Subcutaneous abdominal adipose tissue (tissue), 5 donors: ENCODE results near the gene LIMS4.
"Not testable (repeated sequence)": the region's sequence is repeated elsewhere in the genome, so short reads cannot be mapped to it uniquely, and the experiment has no call there.

ENCODE experiments used
- H3K27ac ChIP-seq: one replicate; pipeline ENCODE4 v1.7.0; 2013; ENCODE audit warnings: low read depth, mild to moderate bottlenecking, inconsistent platforms, low read length, moderate library complexity
- H3K27me3 ChIP-seq, 5 donors: one replicate each; pipeline ENCODE4 v1.7.0; 2013; ENCODE audit warnings: low read length in 5 of 5, inconsistent platforms in 1 of 5; ENCODE audit not compliant: control insufficient read depth in 5 of 5, insufficient read depth in 4 of 5
- H3K36me3 ChIP-seq, 5 donors: one replicate each; pipeline ENCODE4 v1.7.0; 2013; ENCODE audit warnings: low read length in 5 of 5; ENCODE audit not compliant: control insufficient read depth in 5 of 5, insufficient read depth in 5 of 5
- H3K4me1 ChIP-seq, 5 donors: one replicate each; pipeline ENCODE4 v1.7.0; 2013; ENCODE audit warnings: low read length in 5 of 5, mild to moderate bottlenecking in 3 of 5, moderate library complexity in 1 of 5; ENCODE audit not compliant: control insufficient read depth in 5 of 5, insufficient read depth in 5 of 5
- H3K4me3 ChIP-seq, 5 donors: one replicate each; pipeline ENCODE4 v1.7.0; 2013; ENCODE audit warnings: low read length in 5 of 5, low read depth in 1 of 5
- H3K9ac ChIP-seq, 5 donors: one replicate each; pipeline ENCODE4 v1.7.0; 2013; ENCODE audit warnings: low read length in 5 of 5, mild to moderate bottlenecking in 4 of 5, moderate library complexity in 3 of 5
- H3K9me3 ChIP-seq, 5 donors: one replicate each; pipeline ENCODE4 v1.7.0; 2013; ENCODE audit warnings: low read length in 5 of 5; ENCODE audit not compliant: control insufficient read depth in 5 of 5
- donor health status: healthy.
- donor health status: healthy.
- donor health status: healthy.
- donor health status: healthy.
- donor health status: healthy.

Gene LIMS4

DNA sequence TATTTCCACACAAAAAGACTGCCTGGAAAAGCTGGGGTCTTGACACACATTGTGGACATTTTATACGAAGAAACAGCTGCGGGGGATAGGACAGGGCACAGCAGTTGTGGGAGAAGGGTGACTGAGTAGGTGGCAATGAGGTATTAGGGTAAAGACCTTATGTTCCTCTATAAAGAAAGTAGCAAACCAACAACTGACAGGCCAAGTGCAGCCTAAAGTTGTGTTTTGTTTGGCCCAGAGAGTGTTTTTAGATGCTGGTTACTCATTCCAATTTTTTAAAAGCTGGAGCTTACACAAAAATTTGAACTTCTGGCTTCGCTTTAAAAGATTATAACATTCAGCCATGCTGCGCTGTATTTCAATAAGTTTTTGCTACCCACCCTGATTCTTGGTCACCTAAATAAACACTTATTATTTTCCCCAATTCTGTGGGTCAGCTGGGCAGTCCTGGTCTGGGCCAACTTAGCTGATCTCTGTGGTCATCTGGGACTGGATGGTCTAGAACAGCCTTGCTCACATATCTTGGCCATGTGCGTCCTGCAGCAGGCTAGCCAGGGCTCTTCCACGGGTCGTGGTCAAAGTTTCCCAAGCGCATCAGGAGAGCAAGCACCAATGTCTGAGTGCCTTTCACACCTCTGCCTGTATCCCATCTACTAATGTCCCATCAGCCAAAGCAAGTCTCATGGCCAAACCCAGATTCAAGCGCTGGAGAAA is 51.8 kb downstream of the LIMS4 start:
- H3K4me3 ChIP-seq, H3K9ac ChIP-seq, H3K36me3 ChIP-seq, H3K27ac ChIP-seq, H3K9me3 ChIP-seq, H3K4me1 ChIP-seq, H3K27me3 ChIP-seq: not testable (repeated sequence)

DNA sequence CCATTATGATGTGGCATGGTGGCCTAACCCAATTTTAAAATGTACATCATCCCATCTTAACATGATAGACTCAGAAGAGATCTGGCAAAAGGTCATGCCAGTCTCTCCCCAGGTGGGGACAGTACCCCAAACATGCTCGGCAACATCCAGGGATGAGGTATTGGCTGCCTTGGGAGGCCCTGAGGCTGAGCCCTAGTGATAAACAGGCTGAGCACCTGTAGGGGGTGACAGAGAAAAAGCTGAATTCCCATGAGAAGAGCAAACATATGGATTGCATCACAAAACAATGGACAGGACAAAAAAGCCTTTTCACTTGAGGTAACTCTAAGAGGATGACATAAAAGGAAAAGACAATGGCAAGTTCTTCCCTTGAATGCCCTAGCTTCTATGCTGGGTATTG is 65.5 kb downstream of the LIMS4 start:
- H3K4me1 ChIP-seq, H3K9me3 ChIP-seq, H3K4me3 ChIP-seq, H3K36me3 ChIP-seq, H3K27me3 ChIP-seq, H3K9ac ChIP-seq, H3K27ac ChIP-seq: not testable (repeated sequence)

DNA sequence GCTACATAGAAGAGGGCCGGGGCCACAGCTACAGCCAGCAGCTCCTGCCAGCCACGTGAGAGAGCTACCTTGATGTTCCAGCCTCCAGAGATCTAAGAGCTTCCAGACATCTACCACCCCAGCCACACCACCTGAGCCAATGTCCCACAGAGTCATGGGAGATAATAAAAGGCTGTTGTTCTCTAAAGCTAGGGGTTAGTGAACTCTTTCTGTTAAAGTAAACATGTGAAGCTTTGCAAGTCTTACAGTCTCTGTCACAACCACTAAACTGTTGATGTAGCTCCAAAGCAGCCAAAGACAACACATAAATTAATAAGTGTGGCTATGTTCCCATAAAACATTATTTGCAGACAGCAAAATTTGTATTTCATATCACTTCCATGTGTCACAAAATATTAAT is 67.6 kb downstream of the LIMS4 start:
- H3K4me3 ChIP-seq, H3K36me3 ChIP-seq, H3K9me3 ChIP-seq, H3K27ac ChIP-seq, H3K4me1 ChIP-seq, H3K27me3 ChIP-seq, H3K9ac ChIP-seq: not testable (repeated sequence)

DNA sequence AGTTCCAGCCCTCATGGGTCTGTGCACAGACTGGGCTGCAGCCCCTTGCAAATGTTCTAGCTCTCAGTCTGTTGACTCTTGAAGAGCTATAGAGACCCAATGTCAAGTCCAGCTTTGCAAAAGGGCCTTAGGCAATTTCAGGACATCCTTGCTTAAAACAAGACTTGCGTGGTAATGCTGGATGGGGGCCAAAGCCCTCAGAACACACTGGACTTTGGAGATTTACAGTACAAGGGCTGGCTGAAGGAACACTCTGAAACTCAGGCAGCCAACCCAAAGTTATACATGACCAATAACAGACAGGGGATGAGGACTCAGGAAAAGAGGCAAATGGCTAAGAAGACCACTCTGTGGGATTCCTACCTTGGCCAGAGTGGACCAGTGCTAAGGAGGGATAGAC is 68.4 kb downstream of the LIMS4 start:
- not testable (repeated sequence) for H3K36me3 ChIP-seq, H3K4me3 ChIP-seq, H3K27ac ChIP-seq, H3K9me3 ChIP-seq, H3K4me1 ChIP-seq, H3K9ac ChIP-seq, H3K27me3 ChIP-seq

DNA sequence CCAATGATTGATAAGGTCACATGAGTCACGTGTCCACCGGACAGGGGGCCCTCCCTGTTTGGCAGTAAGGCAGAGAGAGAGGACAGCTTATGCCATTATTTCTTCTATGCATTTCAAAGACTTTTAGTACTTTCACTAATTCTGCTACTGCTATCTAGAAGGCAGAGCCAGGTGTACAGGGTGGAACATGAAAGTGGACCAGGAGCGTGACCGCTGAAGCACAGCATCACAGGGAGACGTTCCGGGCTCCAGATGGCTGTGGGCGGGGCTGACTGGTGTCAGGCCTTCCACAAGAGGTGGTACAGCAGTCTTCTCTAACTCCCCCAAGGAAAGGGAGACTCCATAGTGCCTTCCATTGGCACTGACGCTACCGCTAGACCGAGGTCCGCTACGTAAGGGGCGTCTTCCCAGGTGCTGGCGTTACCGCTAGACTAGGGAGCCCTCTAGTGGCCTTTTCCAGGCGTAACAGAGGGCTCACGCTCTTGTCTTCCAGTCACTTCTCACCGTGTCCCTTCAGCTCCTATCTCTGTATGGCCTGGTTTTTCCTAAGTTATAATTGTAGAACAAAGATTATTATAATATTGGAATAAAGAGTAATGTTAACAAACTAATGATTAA is 71.5 kb downstream of the LIMS4 start:
- not testable (repeated sequence) for H3K9ac ChIP-seq, H3K4me3 ChIP-seq, H3K27ac ChIP-seq, H3K36me3 ChIP-seq, H3K27me3 ChIP-seq, H3K9me3 ChIP-seq, H3K4me1 ChIP-seq

DNA sequence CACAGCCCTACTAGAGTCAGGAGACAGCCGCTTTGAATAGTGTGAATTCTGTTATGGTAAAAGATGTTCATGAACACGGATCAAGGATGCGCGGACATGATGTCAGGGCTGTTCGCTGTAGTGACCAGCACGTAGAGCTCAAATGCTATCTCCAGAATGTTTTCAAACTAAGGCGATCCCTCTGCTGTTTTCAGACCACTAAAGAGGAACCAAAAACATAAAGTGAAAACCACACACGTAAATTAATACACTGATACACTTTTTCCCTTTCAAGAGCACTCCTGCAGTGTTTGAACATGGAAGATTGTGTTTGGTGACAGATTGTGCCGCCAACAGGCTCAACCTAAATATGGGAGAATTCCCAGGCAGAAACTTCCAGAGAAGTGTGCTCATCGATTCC is 73.2 kb downstream of the LIMS4 start:
- not testable (repeated sequence) for H3K27me3 ChIP-seq, H3K4me3 ChIP-seq, H3K9me3 ChIP-seq

DNA sequence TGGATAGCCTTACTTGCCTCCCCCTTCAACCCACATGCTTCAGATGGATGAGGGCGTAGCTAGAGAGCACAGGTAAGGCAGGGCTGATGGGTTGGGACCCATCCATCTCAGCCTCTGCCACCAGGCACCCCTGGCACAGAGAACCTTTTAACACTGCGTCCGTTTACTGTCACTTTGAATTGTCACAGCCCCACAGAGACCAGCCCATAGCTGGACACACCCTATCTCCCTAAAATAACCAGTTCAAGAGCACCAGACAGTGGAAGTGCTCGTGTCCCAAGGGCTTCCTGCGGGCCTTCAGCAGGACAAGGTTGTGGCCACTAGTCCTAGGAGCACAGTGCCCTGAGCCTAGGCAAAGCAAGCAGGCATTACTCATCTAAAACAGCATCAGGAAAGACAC is 76.6 kb downstream of the LIMS4 start:
- H3K36me3 ChIP-seq, H3K4me3 ChIP-seq, H3K9ac ChIP-seq, H3K9me3 ChIP-seq, H3K4me1 ChIP-seq, H3K27ac ChIP-seq, H3K27me3 ChIP-seq: not testable (repeated sequence)

More for the DNA sequence above, 73.2 kb downstream of the LIMS4 start:
- H3K36me3 ChIP-seq, H3K9ac ChIP-seq, H3K4me1 ChIP-seq, H3K27ac ChIP-seq: not testable (repeated sequence)
